HepG2 (cell line): ENCODE data around the gene STK32C. TPM values are rescaled to one million over a fixed set of nuclear protein-coding genes. Genes with fewer than 3 reads are reported as not detected.
"Not testable (repeated sequence)": the region's sequence is repeated elsewhere in the genome, so short reads cannot be mapped to it uniquely, and the experiment has no call there.

ENCODE experiments used
- ATAC-seq: fragments of 200-7000 bp; cut with Tn5 transposase; 3 replicates; pipeline ENCODE4 v1.9.1; 2020; ENCODE audit warnings: mild to moderate bottlenecking, moderate library complexity
- BruUV-seq: library from RNA; stranded (reverse); fragments of 400-500 nt; replicated peaks from 2 replicates; lab custom pipeline; 2021; lab: Mats Ljungman, UMichigan
- CTCF ChIA-PET: fragments of 300-600 bp; formaldehyde crosslinking; extraction: SDS; loops from one replicate; lab custom pipeline; 2021; ENCODE audit warnings: low total read pairs, inconsistent platforms, low intra/inter-chr PET ratio; lab: Yijun Ruan, JAX
- POLR2A ChIA-PET: fragments of 350-600 bp; sonication (Branson Sonifier 250); formaldehyde crosslinking; loops from one replicate; lab custom pipeline; 2020; ENCODE audit warnings: antibody characterized with exemption, inconsistent platforms; lab: Yijun Ruan, JAX
- DNase-seq: peaks from one replicate; pipeline ENCODE4 v3.0.0-alpha.2; 2015; ENCODE audit warnings: low spot score
- FAIRE-seq: peaks from 3 replicates; lab custom pipeline; 2011; peaks lifted over from hg19 to GRCh38; lab: Jason Lieb, UNC
- H2AFZ ChIP-seq: one replicate; pipeline ENCODE4 v1.6.1; 2011; ENCODE audit warnings: low read length, inconsistent platforms
- H3K27ac ChIP-seq: fragments of 300-600 bp; 3 replicates; pipeline ENCODE4 v1.8.0; 2011; ENCODE audit warnings: mixed run types, mild to moderate bottlenecking, mixed read lengths, low read length, inconsistent platforms; ENCODE audit not compliant: insufficient read depth; ENCODE audit errors: extremely low read length
- H3K27me3 ChIP-seq, 2 experiments: fragments of 200-600 bp in 1 of 2; 2 replicates in 1 of 2; 3 replicates in 1 of 2; pipeline versions ENCODE4 v1.6.0 to v1.8.0; 2011; ENCODE audit warnings: low read length in 2 of 2, mild to moderate bottlenecking in 2 of 2, moderate library complexity in 2 of 2, inconsistent platforms in 1 of 2; ENCODE audit not compliant: insufficient read depth in 2 of 2, control insufficient read depth in 1 of 2
- H3K36me3 ChIP-seq, 2 experiments: fragments of 200-600 bp in 1 of 2; replicated peaks in 1 of 2; 2 replicates in 1 of 2; 3 replicates in 1 of 2; pipeline versions ENCODE4 v1.5.1 to v1.8.0; 2011; ENCODE audit warnings: low read length in 2 of 2, inconsistent platforms in 1 of 2; ENCODE audit not compliant: insufficient read depth in 2 of 2, control insufficient read depth in 1 of 2
- H3K4me1 ChIP-seq: 2 replicates; pipeline ENCODE4 v1.5.1; 2012; ENCODE audit warnings: low read length, inconsistent platforms; ENCODE audit not compliant: insufficient read depth
- H3K4me2 ChIP-seq: 2 replicates; pipeline ENCODE4 v1.6.0; 2011; ENCODE audit warnings: low read depth, low read length, inconsistent platforms
- H3K4me3 ChIP-seq, 3 experiments: fragments of 200-600 bp in 1 of 3; sonication (generic), shearing (Covaris generic) in 1 of 3; replicated peaks in 1 of 3; 2 replicates each; pipeline ENCODE4 v1.5.1; 2011 to 2016; ENCODE audit warnings: low read length in 3 of 3, inconsistent platforms in 2 of 3, low read depth in 2 of 3, mild to moderate bottlenecking in 2 of 3, control low read depth in 1 of 3, mixed read lengths in 1 of 3; ENCODE audit not compliant: insufficient read depth in 1 of 3
- H3K79me2 ChIP-seq: one replicate; pipeline ENCODE4 v1.6.1; 2011; ENCODE audit warnings: low read length, inconsistent platforms; ENCODE audit not compliant: insufficient read depth
- H3K9ac ChIP-seq: 2 replicates; pipeline ENCODE4 v1.6.0; 2011; ENCODE audit warnings: mild to moderate bottlenecking, low read depth, low read length, inconsistent platforms; ENCODE audit not compliant: insufficient read depth
- H3K9me3 ChIP-seq: 2 replicates; pipeline ENCODE4 v1.5.1; 2012; ENCODE audit warnings: mild to moderate bottlenecking, low read length
- H4K20me1 ChIP-seq: 2 replicates; pipeline ENCODE4 v1.6.0; 2011; ENCODE audit warnings: inconsistent platforms, mild to moderate bottlenecking, low read length, moderate library complexity; ENCODE audit not compliant: insufficient read depth
- BATF2 ChIP-seq: sonication (generic); formaldehyde crosslinking; IDR thresholded peaks from 2 replicates; pipeline ENCODE4 v1.8.0; 2022; ENCODE audit warnings: mild to moderate bottlenecking, missing genetic modification reagents, moderate library complexity
- PAF1 ChIP-seq: IDR thresholded peaks from 2 replicates; pipeline ENCODE4 v1.6.1; 2016; ENCODE audit warnings: missing genetic modification reagents, missing compliant biosample characterization
- TAF15 ChIP-seq: fragments of 200-400 bp; formaldehyde crosslinking; IDR thresholded peaks from one replicate; pipeline ENCODE4 v1.6.1; 2018; ENCODE audit warnings: mild to moderate bottlenecking, low read depth, low read length; ENCODE audit not compliant: poor library complexity, severe bottlenecking
- TARDBP ChIP-seq: sonication (generic); formaldehyde crosslinking; IDR thresholded peaks from 2 replicates; pipeline ENCODE4 v1.8.0; 2022; ENCODE audit warnings: mild to moderate bottlenecking, missing genetic modification reagents
- ZNF207 ChIP-seq: fragments of 450-650 bp; IDR thresholded peaks from 2 replicates; pipeline ENCODE4 v1.6.1; 2016; ENCODE audit warnings: antibody characterized with exemption, borderline replicate concordance
- ZNF597 ChIP-seq: sonication (generic); formaldehyde crosslinking; IDR thresholded peaks from 2 replicates; pipeline ENCODE4 v1.5.0; 2020; ENCODE audit warnings: missing genetic modification reagents
- ZNF766 ChIP-seq: sonication (generic); formaldehyde crosslinking; IDR thresholded peaks from 2 replicates; pipeline ENCODE4 v1.5.0; 2020; ENCODE audit warnings: missing genetic modification reagents, borderline replicate concordance
- ZNF788 ChIP-seq: sonication (generic); formaldehyde crosslinking; IDR thresholded peaks from 2 replicates; pipeline ENCODE4 v1.5.0; 2020; ENCODE audit warnings: mild to moderate bottlenecking, missing genetic modification reagents, borderline replicate concordance
- WGBS: methylation state at CpG from one replicate; pipeline ENCODE4 v1.1.6; 2017; ENCODE audit warnings: low lambda C conversion rate; 5-methylcytosine and 5-hydroxymethylcytosine counted together
- in situ Hi-C: cut with HindIII; loops from 2 replicates; pipeline ENCODE4 v1.10.0; 2017; ENCODE audit warnings: low pct_unique_long_range_greater_than_20kb; ENCODE audit not compliant: extremely low pct_ligation_motif_present
- intact Hi-C: fragments of 100-400 bp; cut with micrococcal nuclease; formaldehyde crosslinking; loops from one replicate; pipeline ENCODE4 v1.10.0; 2022; ENCODE audit not compliant: unreplicated experiment
- polyA plus RNA-seq, 8 experiments: library from polyadenylated mRNA; depleted of rRNA in 3 of 8; stranded (reverse) in 7 of 8; unstranded in 1 of 8; fragments of >200 nt; fragmentation: Illumina TruSeq in 4 of 8; extraction: Trizol in 4 of 8; gene quantifications; 2 replicates each; pipeline versions ENCODE4 v1.2.1 to v1.2.3, GENCODE V29; 2011 to 2016; ENCODE audit warnings: low read depth in 4 of 8, missing spikeins in 1 of 8, mixed read lengths in 1 of 8; ENCODE audit not compliant: insufficient read depth in 1 of 8
- total RNA-seq, 5 experiments: library from RNA; depleted of rRNA; stranded (reverse); fragments of >200 nt; fragmentation: Illumina TruSeq; extraction: Trizol; gene quantifications; 2 replicates each; pipeline ENCODE4 v1.2.3, GENCODE V29; 2016; ENCODE audit warnings: low read depth in 1 of 5
- TF ChIP-seq, protein P1 (sequence below): fragments of 450-650 bp; IDR thresholded peaks from 2 replicates; pipeline ENCODE4 v1.6.1; 2017

The STK32C gene
- total and polyA plus RNA-seq, 2 of the 13 experiments (the other 11 are each of a cell fraction or from before 2014, with no cell fraction given): 10.9 to 19.4 TPM

DNA sequence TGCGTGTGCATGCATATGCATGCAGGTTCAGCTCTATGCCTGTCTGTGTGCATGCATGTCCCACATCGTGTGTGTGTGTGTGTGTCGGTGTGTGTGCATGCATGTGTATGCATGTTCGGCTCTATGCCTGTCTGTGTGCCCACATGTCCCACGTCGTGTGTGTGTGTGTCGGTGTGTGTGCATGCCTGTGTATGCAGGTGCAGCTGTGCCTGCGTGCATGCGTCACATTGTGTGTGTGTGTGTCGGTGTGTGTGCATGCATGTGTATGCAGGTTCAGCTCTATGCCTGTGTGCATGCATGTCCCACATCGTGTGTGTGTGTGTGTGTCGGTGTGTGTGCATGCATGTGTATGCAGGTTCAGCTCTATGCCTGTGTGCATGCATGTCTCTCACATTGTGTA lies 39.8 kb downstream of the STK32C start:
- H3K79me2 ChIP-seq, in situ Hi-C loops, DNase-seq, H4K20me1 ChIP-seq, H3K9ac ChIP-seq, H3K36me3 ChIP-seq, ATAC-seq, FAIRE-seq, H3K27me3 ChIP-seq, intact Hi-C loops, H2AFZ ChIP-seq, H3K4me3 ChIP-seq, BruUV-seq, H3K9me3 ChIP-seq, CTCF ChIA-PET, POLR2A ChIA-PET, H3K4me2 ChIP-seq, H3K27ac ChIP-seq: not testable (repeated sequence)
- WGBS: 93% methylated on average over 8 of the region's 12 CpGs
- peaks cover 12% of the 10 kb centered on the region; the same call in 1 of the 2 replicates for H3K4me1 ChIP-seq

GRCh38 chr10:132266594-132267161 lies 41.1 kb downstream of the STK32C start:
- no peaks in the 10 kb centered on the region; a peak in 1 of 5 replicates for H3K27me3 ChIP-seq
- in situ Hi-C loops (no loop called here), intact Hi-C loops (no loop called here)
- WGBS: 69% methylated on average over 12 of the region's 25 CpGs
- BruUV-seq: no TSS peak
- no peaks in the 10 kb centered on the region for H3K36me3 ChIP-seq
- ATAC-seq: no peak
- H3K9me3 ChIP-seq: no peaks in the 10 kb centered on the region
- no peak overlapping the region for H2AFZ ChIP-seq
- no peaks in the 10 kb centered on the region; the same call in none of the 2 replicates for H4K20me1 ChIP-seq
- H3K9ac ChIP-seq: no peak overlapping the region
- no peak overlapping the region for H3K4me3 ChIP-seq
- ChIA-PET POLR2A (no interaction called here), CTCF (no interaction called here)
- TF ChIP-seq BATF2 (CRISPR knock-in tag) (no peak), PAF1 (CRISPR knock-in tag) (no peak), TAF15 (no peak), ZNF788 (CRISPR knock-in tag) (no peak), TARDBP (no peak), ZNF207 (no peak), ZNF766 (CRISPR knock-in tag) (no peak), ZNF597 (CRISPR knock-in tag) (no peak)
- TF ChIP-seq, protein P1, sequence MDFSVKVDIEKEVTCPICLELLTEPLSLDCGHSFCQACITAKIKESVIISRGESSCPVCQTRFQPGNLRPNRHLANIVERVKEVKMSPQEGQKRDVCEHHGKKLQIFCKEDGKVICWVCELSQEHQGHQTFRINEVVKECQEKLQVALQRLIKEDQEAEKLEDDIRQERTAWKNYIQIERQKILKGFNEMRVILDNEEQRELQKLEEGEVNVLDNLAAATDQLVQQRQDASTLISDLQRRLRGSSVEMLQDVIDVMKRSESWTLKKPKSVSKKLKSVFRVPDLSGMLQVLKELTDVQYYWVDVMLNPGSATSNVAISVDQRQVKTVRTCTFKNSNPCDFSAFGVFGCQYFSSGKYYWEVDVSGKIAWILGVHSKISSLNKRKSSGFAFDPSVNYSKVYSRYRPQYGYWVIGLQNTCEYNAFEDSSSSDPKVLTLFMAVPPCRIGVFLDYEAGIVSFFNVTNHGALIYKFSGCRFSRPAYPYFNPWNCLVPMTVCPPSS: no peak
- H3K27ac ChIP-seq: no peak overlapping the region
- H3K4me2 ChIP-seq: no peak overlapping the region
- H3K79me2 ChIP-seq: no peaks in the 10 kb centered on the region
- peaks cover 12% of the 10 kb centered on the region; the same call in 1 of the 2 replicates for H3K4me1 ChIP-seq
- no peak for FAIRE-seq
- DNase-seq: no peak
